ENCODE results near the gene THRA. TPM values are rescaled to one million over a fixed set of nuclear protein-coding genes. Genes with fewer than 3 reads are reported as not detected.

THRA gene
- total RNA-seq, 2 donors from 2014 or later: 35.2 to 79.8 TPM

- no peaks in the 10 kb centered on the region for H3K4me1 ChIP-seq (replicated peaks)
- H3K9me3 ChIP-seq: no peaks in the 10 kb centered on the region
- intact Hi-C loops (cut with DNase I): no loop called here
- no peaks in the 10 kb centered on the region for H3K27me3 ChIP-seq (replicated peaks; ENCODE audit: insufficient read depth)
- H3K4me3 ChIP-seq: no peak overlapping the region
- peak overlapping the region; percentile 11 to 22 for H3K27ac ChIP-seq
- no peak for DNase-seq (ENCODE audit: low spot score)
- 65% methylated on average over 14 of the region's 14 CpGs for WGBS
- peaks cover 15 to 29% of the 10 kb centered on the region in 2 donors for H3K36me3 ChIP-seq
- TF ChIP-seq POLR2AphosphoS5 (IDR thresholded peaks at IDR 0.05): no peak
- no peak for TF ChIP-seq CTCF (IDR thresholded peaks at IDR 0.05)
- TF ChIP-seq POLR2A (IDR thresholded peaks at IDR 0.05): no peak
These were observed 27.7 kb downstream of the THRA start for GRCh38 chr17:40090237-40091119.

- DNase-seq (ENCODE audit: low spot score): no peak
- intact Hi-C loops (cut with DNase I): no loop called here
- WGBS: 37% methylated on average over 18 of the region's 18 CpGs
These were observed 29.1 kb downstream of the THRA start for GRCh38 chr17:40091691-40092397.

GRCh38 chr17:40092581-40092980 lies 29.8 kb downstream of the THRA start:
- intact Hi-C loops (cut with DNase I): no loop called here
- H3K4me3 ChIP-seq: no peak overlapping the region
- TF ChIP-seq POLR2AphosphoS5 (IDR thresholded peaks at IDR 0.05): no peak
- TF ChIP-seq POLR2A (IDR thresholded peaks at IDR 0.05): no peak
- TF ChIP-seq CTCF (IDR thresholded peaks at IDR 0.05): no peak
- no peaks in the 10 kb centered on the region for H3K4me1 ChIP-seq (replicated peaks)
- no peaks in the 10 kb centered on the region for H3K27me3 ChIP-seq (replicated peaks; ENCODE audit: insufficient read depth)
- DNase-seq (ENCODE audit: low spot score): no peak
- 30% methylated on average over 3 of the region's 3 CpGs for WGBS
- H3K36me3 ChIP-seq: peaks cover 12 to 29% of the 10 kb centered on the region in 2 donors
- peak overlapping the region; percentile 39 to 88 for H3K27ac ChIP-seq
- H3K9me3 ChIP-seq: no peaks in the 10 kb centered on the region

More at GRCh38 chr17:40091691-40092397, 29.1 kb downstream of the THRA start:
- H3K36me3 ChIP-seq: peaks cover 15 to 34% of the 10 kb centered on the region in 2 donors
- no peaks in the 10 kb centered on the region for H3K9me3 ChIP-seq
- no peaks in the 10 kb centered on the region for H3K4me1 ChIP-seq (replicated peaks)
- no peaks in the 10 kb centered on the region for H3K27me3 ChIP-seq (replicated peaks; ENCODE audit: insufficient read depth)
- TF ChIP-seq POLR2AphosphoS5 (IDR thresholded peaks at IDR 0.05) (no peak), CTCF (IDR thresholded peaks at IDR 0.05) (no peak), POLR2A (IDR thresholded peaks at IDR 0.05) (no peak)
- H3K4me3 ChIP-seq: no peak overlapping the region
- H3K27ac ChIP-seq: peak overlapping the region; percentile 39 to 88

- peaks cover 10 to 24% of the 10 kb centered on the region in 2 donors for H3K36me3 ChIP-seq
- intact Hi-C loops (cut with DNase I): no loop called here
- H3K4me1 ChIP-seq (replicated peaks): no peaks in the 10 kb centered on the region
- no peaks in the 10 kb centered on the region for H3K27me3 ChIP-seq (replicated peaks; ENCODE audit: insufficient read depth)
- peak overlapping the region; percentile 39 to 88 for H3K27ac ChIP-seq
- WGBS: 75% methylated on average over 29 of the region's 29 CpGs
- no peak for TF ChIP-seq CTCF (IDR thresholded peaks at IDR 0.05)
- TF ChIP-seq POLR2A (IDR thresholded peaks at IDR 0.05): no peak
- TF ChIP-seq POLR2AphosphoS5 (IDR thresholded peaks at IDR 0.05): no peak
- H3K9me3 ChIP-seq: no peaks in the 10 kb centered on the region
- no peak for DNase-seq (ENCODE audit: low spot score)
- no peak overlapping the region for H3K4me3 ChIP-seq
These were observed 30.3 kb downstream of the THRA start for GRCh38 chr17:40093005-40093579.
